Neutrophil (primary cell): ENCODE data around the gene TRABD2B.

Source experiments
- H3K27ac ChIP-seq: fragments of 200-600 bp; sonication (generic); 2 replicates; pipeline ENCODE4 v1.5.1; 2016; ENCODE audit warnings: mild to moderate bottlenecking, moderate library complexity
- H3K27me3 ChIP-seq: fragments of 200-600 bp; sonication (generic); 2 replicates; pipeline ENCODE4 v1.6.0; 2016; ENCODE audit warnings: mild to moderate bottlenecking
- H3K36me3 ChIP-seq: fragments of 200-600 bp; sonication (generic); 2 replicates; pipeline ENCODE4 v1.5.1; 2017
- H3K4me1 ChIP-seq, 2 experiments: fragments of 200-600 bp in 1 of 2; sonication (generic) in 1 of 2; 1 replicate in 1 of 2; 2 replicates in 1 of 2; pipeline versions ENCODE4 v1.5.1 to v1.6.1; 2013 to 2016; ENCODE audit warnings: low read depth in 1 of 2, low read length in 1 of 2, mild to moderate bottlenecking in 1 of 2, moderate library complexity in 1 of 2; ENCODE audit not compliant: control insufficient read depth in 1 of 2, insufficient read depth in 1 of 2
- H3K4me3 ChIP-seq, 2 experiments: fragments of 200-600 bp in 1 of 2; sonication (generic) in 1 of 2; 1 replicate in 1 of 2; 2 replicates in 1 of 2; pipeline ENCODE4 v1.5.1; 2013 to 2016; ENCODE audit warnings: low read depth in 1 of 2, low read length in 1 of 2, mild to moderate bottlenecking in 1 of 2, moderate library complexity in 1 of 2
- H3K9me3 ChIP-seq: fragments of 200-600 bp; sonication (generic); 2 replicates; pipeline ENCODE4 v1.5.1; 2016
- CTCF ChIP-seq: fragments of 200-600 bp; sonication (generic); IDR thresholded peaks from 2 replicates; pipeline ENCODE4 v1.5.1; 2016; ENCODE audit warnings: antibody characterized with exemption

The TRABD2B gene

GRCh38 chr1:47772281-47772680, 224.9 kb downstream of the TRABD2B start:
- Histone ChIP-seq H3K27ac (no peak overlapping the region), H3K27me3 (peaks cover 6% of the 10 kb centered on the region), H3K4me1 (no peaks in the 10 kb centered on the region), H3K9me3 (no peaks in the 10 kb centered on the region), H3K4me3 (no peak overlapping the region), H3K36me3 (no peaks in the 10 kb centered on the region)
- TF ChIP-seq CTCF, result no peak

- Histone ChIP-seq H3K4me3 (no peak overlapping the region), H3K36me3 (no peaks in the 10 kb centered on the region), H3K27ac (no peak overlapping the region), H3K4me1 (no peaks in the 10 kb centered on the region), H3K27me3 (peaks cover 6% of the 10 kb centered on the region), H3K9me3 (no peaks in the 10 kb centered on the region)
- no peak for TF ChIP-seq CTCF
Observed at GRCh38 chr1:47771751-47772150, 225.4 kb downstream of the TRABD2B start.

DNA sequence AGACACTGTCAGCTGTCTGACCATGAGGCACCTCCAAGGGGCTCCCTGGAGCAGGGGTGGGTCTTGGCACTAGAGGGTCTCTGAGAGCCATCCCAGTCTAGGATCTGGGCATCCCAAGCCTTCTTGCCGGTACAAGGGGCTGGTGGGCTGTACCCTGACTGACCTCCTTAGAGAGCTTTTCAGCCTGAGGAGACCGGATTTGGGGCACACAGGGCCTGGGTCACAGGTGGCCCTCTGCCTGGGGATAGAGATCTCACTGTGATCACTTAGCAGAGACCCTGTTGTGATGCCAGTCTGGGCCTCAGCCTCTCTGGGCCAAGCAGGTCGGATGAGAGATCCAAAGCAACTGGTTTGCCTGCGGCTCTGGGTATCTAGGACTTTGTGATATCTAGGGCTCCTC, 227.2 kb downstream of the TRABD2B start:
- Histone ChIP-seq H3K9me3 (no peaks in the 10 kb centered on the region), H3K4me3 (no peak overlapping the region), H3K27me3 (peaks cover under 1% of the 10 kb centered on the region), H3K36me3 (no peaks in the 10 kb centered on the region), H3K27ac (no peak overlapping the region), H3K4me1 (no peaks in the 10 kb centered on the region)
- TF ChIP-seq CTCF, result no peak

- H3K27ac ChIP-seq, result no peak overlapping the region
- TF ChIP-seq CTCF, result no peak
- H3K4me1 ChIP-seq, result no peaks in the 10 kb centered on the region
- no peaks in the 10 kb centered on the region for H3K9me3 ChIP-seq
- no peaks in the 10 kb centered on the region for H3K27me3 ChIP-seq
- no peaks in the 10 kb centered on the region for H3K36me3 ChIP-seq
- H3K4me3 ChIP-seq, result no peak overlapping the region
Observed at GRCh38 chr1:47769295-47769694, 227.9 kb downstream of the TRABD2B start.

DNA sequence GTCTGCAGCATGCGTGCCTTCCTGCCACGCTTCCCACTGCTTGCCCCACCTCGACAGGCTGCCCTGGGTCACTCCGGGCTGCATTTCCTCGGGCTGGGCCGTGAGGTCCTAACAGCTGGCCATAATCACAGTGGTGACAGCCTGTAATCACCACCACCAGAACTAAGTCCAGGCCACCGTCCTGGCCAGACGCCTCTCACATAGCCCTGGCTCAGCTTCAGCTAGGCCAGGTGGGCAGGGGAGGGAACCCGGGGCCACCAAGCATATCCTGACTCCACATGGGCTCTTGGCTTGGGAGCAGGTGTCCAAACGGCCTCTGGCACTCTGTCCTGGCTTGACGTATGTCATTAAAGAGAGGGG, 229.5 kb downstream of the TRABD2B start:
- H3K9me3 ChIP-seq, result no peaks in the 10 kb centered on the region
- H3K4me1 ChIP-seq, result no peaks in the 10 kb centered on the region
- no peak overlapping the region for H3K27ac ChIP-seq
- H3K4me3 ChIP-seq, result no peak overlapping the region
- no peaks in the 10 kb centered on the region for H3K27me3 ChIP-seq
- TF ChIP-seq CTCF, result no peak
- no peaks in the 10 kb centered on the region for H3K36me3 ChIP-seq
